Muscle of leg (tissue), 16 donors: ENCODE measurements around the gene DBT. TPM values are rescaled to one million over a fixed set of nuclear protein-coding genes. Genes with fewer than 3 reads are reported as not detected.
"Not testable (repeated sequence)": the region's sequence is repeated elsewhere in the genome, so short reads cannot be mapped to it uniquely, and the experiment has no call there.

ENCODE experiments used
- DNase-seq: peaks from one replicate; pipeline ENCODE4 v3.0.0; 2013
- H3K27ac ChIP-seq: one replicate; pipeline ENCODE4 v1.5.1; 2013; ENCODE audit warnings: mild to moderate bottlenecking, low read length, control low read depth
- H3K27me3 ChIP-seq: one replicate; pipeline ENCODE4 v1.6.1; 2013; ENCODE audit warnings: low read length; ENCODE audit not compliant: control insufficient read depth, insufficient read depth
- H3K36me3 ChIP-seq: one replicate; pipeline ENCODE4 v1.6.1; 2013; ENCODE audit warnings: low read length; ENCODE audit not compliant: control insufficient read depth, insufficient read depth
- H3K4me1 ChIP-seq: one replicate; pipeline ENCODE4 v1.6.1; 2013; ENCODE audit warnings: low read length; ENCODE audit not compliant: control insufficient read depth, insufficient read depth
- H3K4me3 ChIP-seq: one replicate; pipeline ENCODE4 v1.5.1; 2013; ENCODE audit warnings: low read length, control low read depth
- H3K9me3 ChIP-seq: replicated peaks from 2 replicates; pipeline ENCODE4 v1.6.1; 2013; ENCODE audit warnings: low read depth, low read length; ENCODE audit not compliant: control insufficient read depth
- WGBS: methylation state at CpG from one replicate; pipeline ENCODE4 v1.1.5; 2013; ENCODE audit warnings: missing lambda C conversion rate; ENCODE audit not compliant: insufficient coverage; 5-methylcytosine and 5-hydroxymethylcytosine counted together
- long read RNA-seq, 11 donors: transcript quantifications; one replicate each; lab custom pipeline, GENCODE V29; 2026
- polyA plus RNA-seq, 8 donors: library from polyadenylated mRNA; unstranded; fragments of 120-200 nt; gene quantifications; one replicate each; pipeline versions ENCODE4 v1.2.1 to v1.2.3, GENCODE V29; 2013; ENCODE audit warnings: inconsistent platforms in 1 of 8, low replicate concordance in 1 of 8; ENCODE audit not compliant: insufficient read length in 8 of 8, insufficient read depth in 1 of 8
- total RNA-seq: library from RNA; stranded (reverse); fragments of 120-200 nt; gene quantifications from one replicate; pipeline ENCODE4 v1.2.4, GENCODE V29; 2013

DBT gene
- total RNA-seq, result 8.4 TPM
- 10 to 100 TPM in 3 of 8 donors, 1 to 10 TPM in 5; 5.8 to 10.9 (median 9.1) TPM for polyA plus RNA-seq
- long read RNA-seq, donor 1, full-length matches to known transcripts, result 3 of 3 reads
- long read RNA-seq, donor 1, partial matches to known transcripts, result 0 of 3 reads
- long read RNA-seq, donor 1, other reads (novel, unspliced or antisense), result 0 of 3 reads
- long read RNA-seq, donor 2, full-length matches to known transcripts, result 2 of 2 reads
- long read RNA-seq, donor 2, partial matches to known transcripts, result 0 of 2 reads
- long read RNA-seq, donor 2, other reads (novel, unspliced or antisense), result 0 of 2 reads
- long read RNA-seq, donor 3, result 0 reads
- long read RNA-seq, donor 4, result 0 reads
- long read RNA-seq, donor 5, full-length matches to known transcripts, result 6 of 6 reads
- long read RNA-seq, donor 5, partial matches to known transcripts, result 0 of 6 reads
- long read RNA-seq, donor 5, other reads (novel, unspliced or antisense), result 0 of 6 reads
- long read RNA-seq, donor 6, full-length matches to known transcripts, result 4 of 4 reads
- long read RNA-seq, donor 6, partial matches to known transcripts, result 0 of 4 reads
- long read RNA-seq, donor 6, other reads (novel, unspliced or antisense), result 0 of 4 reads
- long read RNA-seq, donor 7, full-length matches to known transcripts, result 4 of 4 reads
- long read RNA-seq, donor 7, partial matches to known transcripts, result 0 of 4 reads
- long read RNA-seq, donor 7, other reads (novel, unspliced or antisense), result 0 of 4 reads
- long read RNA-seq, donor 8, full-length matches to known transcripts, result 4 of 4 reads
- long read RNA-seq, donor 8, partial matches to known transcripts, result 0 of 4 reads
- long read RNA-seq, donor 8, other reads (novel, unspliced or antisense), result 0 of 4 reads
- long read RNA-seq, donor 9, full-length matches to known transcripts, result 1 of 1 reads
- long read RNA-seq, donor 9, partial matches to known transcripts, result 0 of 1 reads
- long read RNA-seq, donor 9, other reads (novel, unspliced or antisense), result 0 of 1 reads
- long read RNA-seq, donor 10, full-length matches to known transcripts, result 5 of 5 reads
- long read RNA-seq, donor 10, partial matches to known transcripts, result 0 of 5 reads
- long read RNA-seq, donor 10, other reads (novel, unspliced or antisense), result 0 of 5 reads
- long read RNA-seq, donor 11, full-length matches to known transcripts, result 3 of 3 reads
- long read RNA-seq, donor 11, partial matches to known transcripts, result 0 of 3 reads
- long read RNA-seq, donor 11, other reads (novel, unspliced or antisense), result 0 of 3 reads

GRCh38 chr1:100249537-100250257 is at the start of gene DBT:
Gene DBT, minus strand, starts transcription at chr1:100249834. Its CDS starts 14 bp downstream, at chr1:100249820.
- peak within 1 kb of the TSS; percentile 65 for H3K4me3 ChIP-seq
- 0% methylated on average over 5 of the region's 31 CpGs for WGBS
- peaks cover 2% of the 10 kb centered on the region for H3K27me3 ChIP-seq

GRCh38 chr1:100298512-100298911 is 48.9 kb upstream of the DBT start:
- Histone ChIP-seq H3K36me3 (no peaks in the 10 kb centered on the region), H3K27me3 (no peaks in the 10 kb centered on the region)
- WGBS, result 54% methylated on average over 2 of the region's 4 CpGs

More at GRCh38 chr1:100249537-100250257, at the start of gene DBT:
- peaks cover 5% of the 10 kb centered on the region for H3K4me1 ChIP-seq
- H3K36me3 ChIP-seq, result no peaks in the 10 kb centered on the region
- peak; percentile 99 for DNase-seq
- H3K27ac ChIP-seq, result peak within 1 kb of the TSS; percentile 80
- H3K9me3 ChIP-seq, result no peaks in the 10 kb centered on the region

GRCh38 chr1:100296997-100297396 is 47.4 kb upstream of the DBT start:
- H3K4me3 ChIP-seq, H3K27me3 ChIP-seq, DNase-seq, H3K4me1 ChIP-seq, H3K36me3 ChIP-seq, H3K9me3 ChIP-seq, H3K27ac ChIP-seq: not testable (repeated sequence)

More at GRCh38 chr1:100298512-100298911, 48.9 kb upstream of the DBT start:
- Histone ChIP-seq H3K4me3 (no peak overlapping the region), H3K27ac (no peak overlapping the region), H3K9me3 (no peaks in the 10 kb centered on the region), H3K4me1 (no peaks in the 10 kb centered on the region)
- DNase-seq, result no peak

- H3K9me3 ChIP-seq, result no peaks in the 10 kb centered on the region
- DNase-seq, result no peak
- WGBS, result 97% methylated on average over 7 of the region's 8 CpGs
Measured at GRCh38 chr1:100296140-100296539, 46.5 kb upstream of the DBT start.

GRCh38 chr1:100292711-100293110 is 43.1 kb upstream of the DBT start:
- Histone ChIP-seq H3K4me1 (no peaks in the 10 kb centered on the region), H3K4me3 (no peak overlapping the region), H3K27me3 (no peaks in the 10 kb centered on the region), H3K27ac (no peak overlapping the region), H3K9me3 (no peaks in the 10 kb centered on the region), H3K36me3 (peaks cover 18% of the 10 kb centered on the region)
- no peak for DNase-seq
- no CpG with 5 or more reads among the region's 1 CpG for WGBS

More at GRCh38 chr1:100296140-100296539, 46.5 kb upstream of the DBT start:
- no peak overlapping the region for H3K4me3 ChIP-seq
- H3K27me3 ChIP-seq, result no peaks in the 10 kb centered on the region
- H3K27ac ChIP-seq, result no peak overlapping the region
- no peaks in the 10 kb centered on the region for H3K4me1 ChIP-seq
- H3K36me3 ChIP-seq, result peaks cover 1% of the 10 kb centered on the region

- no peak for DNase-seq
- H3K4me1 ChIP-seq, result no peaks in the 10 kb centered on the region
- H3K36me3 ChIP-seq, result peaks cover 26% of the 10 kb centered on the region
- 100% methylated on average over 2 of the region's 2 CpGs for WGBS
- no peaks in the 10 kb centered on the region for H3K27me3 ChIP-seq
- H3K4me3 ChIP-seq, result no peak overlapping the region
- no peak overlapping the region for H3K27ac ChIP-seq
- no peaks in the 10 kb centered on the region for H3K9me3 ChIP-seq
Measured at GRCh38 chr1:100290291-100290690, 40.7 kb upstream of the DBT start.

GRCh38 chr1:100287162-100287561 is 37.5 kb upstream of the DBT start:
- Histone ChIP-seq H3K27me3 (no peaks in the 10 kb centered on the region), H3K4me3 (no peak overlapping the region), H3K9me3 (no peaks in the 10 kb centered on the region), H3K36me3 (peaks cover 37% of the 10 kb centered on the region), H3K27ac (no peak overlapping the region), H3K4me1 (no peaks in the 10 kb centered on the region)
- WGBS, result no CpG with 5 or more reads among the region's 3 CpGs
- no peak for DNase-seq

- H3K4me3 ChIP-seq, result no peak overlapping the region
- WGBS, result 94% methylated on average over 3 of the region's 5 CpGs
- H3K27me3 ChIP-seq, result no peaks in the 10 kb centered on the region
- H3K4me1 ChIP-seq, result no peaks in the 10 kb centered on the region
- no peak overlapping the region for H3K27ac ChIP-seq
- no peaks in the 10 kb centered on the region for H3K9me3 ChIP-seq
- no peak for DNase-seq
- H3K36me3 ChIP-seq, result peaks cover 38% of the 10 kb centered on the region
Measured at GRCh38 chr1:100284591-100284990, 35.0 kb upstream of the DBT start.

GRCh38 chr1:100279954-100280682 is 30.5 kb upstream of the DBT start:
- H3K27me3 ChIP-seq, result no peaks in the 10 kb centered on the region
- no peaks in the 10 kb centered on the region for H3K4me1 ChIP-seq
- H3K27ac ChIP-seq, result no peak overlapping the region
- no peaks in the 10 kb centered on the region for H3K9me3 ChIP-seq
- H3K36me3 ChIP-seq, result peaks cover 31% of the 10 kb centered on the region
- H3K4me3 ChIP-seq, result no peak overlapping the region
- DNase-seq, result no peak
- no CpG with 5 or more reads among the region's 2 CpGs for WGBS
